ENCODE data around the gene DENND10. TPM values are rescaled to one million over a fixed set of nuclear protein-coding genes. Genes with fewer than 3 reads are reported as not detected.
"Not testable (repeated sequence)": the region's sequence is repeated elsewhere in the genome, so short reads cannot be mapped to it uniquely, and the experiment has no call there.

The DENND10 gene
- total RNA-seq, 1 experiment from 2014 or later, result 15.8 TPM

DNA sequence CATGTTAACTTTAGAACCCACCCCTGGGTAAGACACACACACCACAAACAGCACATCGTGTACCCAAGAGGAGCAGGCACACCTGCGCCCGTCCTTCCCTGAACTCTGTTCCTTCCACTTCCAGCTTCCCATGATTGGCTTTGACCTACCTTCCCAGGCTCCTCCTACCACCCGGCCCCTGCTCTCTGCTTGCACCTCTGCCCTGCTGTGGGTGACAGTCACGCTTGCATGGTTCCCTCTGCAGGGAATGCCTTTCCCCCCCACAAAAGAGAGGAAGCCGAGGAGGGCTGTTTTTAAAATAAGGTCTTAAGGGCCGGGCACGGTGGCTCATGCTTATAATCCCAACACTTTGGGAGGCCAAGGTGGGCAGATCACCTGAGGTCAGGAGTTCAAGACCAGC lies 45.2 kb downstream of the DENND10 start:
- Mint-ChIP-seq H3K4me3 (ENCODE audit: low read depth, unreplicated experiment) (no peak overlapping the region), H3K27ac (ENCODE audit: unreplicated experiment) (no peak overlapping the region), H3K27me3 (ENCODE audit: unreplicated experiment) (no peaks in the 10 kb centered on the region), H3K9me3 (ENCODE audit: low read depth, unreplicated experiment) (no peaks in the 10 kb centered on the region), H3K4me1 (ENCODE audit: low read depth, unreplicated experiment) (no peaks in the 10 kb centered on the region), H3K36me3 (ENCODE audit: insufficient read depth, unreplicated experiment) (peaks cover 4% of the 10 kb centered on the region)
- no TSS peak for BruUV-seq (replicated peaks)
- CTCF ChIA-PET, result no interaction called here
- intact Hi-C loops (cut with micrococcal nuclease; ENCODE audit: unreplicated experiment), result no loop called here
- no peak for DNase-seq
- TF ChIP-seq, protein P1, sequence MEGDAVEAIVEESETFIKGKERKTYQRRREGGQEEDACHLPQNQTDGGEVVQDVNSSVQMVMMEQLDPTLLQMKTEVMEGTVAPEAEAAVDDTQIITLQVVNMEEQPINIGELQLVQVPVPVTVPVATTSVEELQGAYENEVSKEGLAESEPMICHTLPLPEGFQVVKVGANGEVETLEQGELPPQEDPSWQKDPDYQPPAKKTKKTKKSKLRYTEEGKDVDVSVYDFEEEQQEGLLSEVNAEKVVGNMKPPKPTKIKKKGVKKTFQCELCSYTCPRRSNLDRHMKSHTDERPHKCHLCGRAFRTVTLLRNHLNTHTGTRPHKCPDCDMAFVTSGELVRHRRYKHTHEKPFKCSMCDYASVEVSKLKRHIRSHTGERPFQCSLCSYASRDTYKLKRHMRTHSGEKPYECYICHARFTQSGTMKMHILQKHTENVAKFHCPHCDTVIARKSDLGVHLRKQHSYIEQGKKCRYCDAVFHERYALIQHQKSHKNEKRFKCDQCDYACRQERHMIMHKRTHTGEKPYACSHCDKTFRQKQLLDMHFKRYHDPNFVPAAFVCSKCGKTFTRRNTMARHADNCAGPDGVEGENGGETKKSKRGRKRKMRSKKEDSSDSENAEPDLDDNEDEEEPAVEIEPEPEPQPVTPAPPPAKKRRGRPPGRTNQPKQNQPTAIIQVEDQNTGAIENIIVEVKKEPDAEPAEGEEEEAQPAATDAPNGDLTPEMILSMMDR (IDR thresholded peaks at IDR 0.05; ENCODE audit: unreplicated experiment), result no peak

DNA sequence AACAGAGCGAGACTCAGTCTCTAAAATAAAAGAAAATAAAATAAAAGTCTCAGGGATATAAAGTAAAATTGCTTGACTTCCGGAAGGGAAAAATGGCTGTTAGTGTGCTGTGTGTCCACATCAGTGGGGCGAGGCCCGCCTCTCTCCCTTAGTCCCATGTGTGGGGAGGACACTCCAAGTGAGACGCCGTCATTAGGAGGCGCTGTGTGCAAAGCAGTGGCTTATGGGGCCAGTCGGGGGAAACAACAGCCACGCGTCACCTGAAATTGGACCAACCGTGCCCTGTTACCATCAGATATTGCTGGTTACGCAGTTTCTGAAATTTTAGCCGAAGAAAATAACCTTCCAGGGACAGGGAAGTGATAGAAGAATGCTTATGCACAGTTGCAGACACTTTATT lies 45.8 kb downstream of the DENND10 start:
- no peaks in the 10 kb centered on the region for H3K4me1 Mint-ChIP-seq (ENCODE audit: low read depth, unreplicated experiment)
- intact Hi-C loops (cut with micrococcal nuclease; ENCODE audit: unreplicated experiment), result no loop called here
- CTCF ChIA-PET, result no interaction called here
- no TSS peak for BruUV-seq (replicated peaks)
- no peak for DNase-seq
- TF ChIP-seq, protein P1 (IDR thresholded peaks at IDR 0.05; ENCODE audit: unreplicated experiment), result no peak
- H3K4me3 Mint-ChIP-seq (ENCODE audit: low read depth, unreplicated experiment), result no peak overlapping the region
- H3K27ac Mint-ChIP-seq (ENCODE audit: unreplicated experiment), result no peak overlapping the region
- no peaks in the 10 kb centered on the region for H3K9me3 Mint-ChIP-seq (ENCODE audit: low read depth, unreplicated experiment)
- no peaks in the 10 kb centered on the region for H3K27me3 Mint-ChIP-seq (ENCODE audit: unreplicated experiment)
- peaks cover 4% of the 10 kb centered on the region for H3K36me3 Mint-ChIP-seq (ENCODE audit: insufficient read depth, unreplicated experiment)

DNA sequence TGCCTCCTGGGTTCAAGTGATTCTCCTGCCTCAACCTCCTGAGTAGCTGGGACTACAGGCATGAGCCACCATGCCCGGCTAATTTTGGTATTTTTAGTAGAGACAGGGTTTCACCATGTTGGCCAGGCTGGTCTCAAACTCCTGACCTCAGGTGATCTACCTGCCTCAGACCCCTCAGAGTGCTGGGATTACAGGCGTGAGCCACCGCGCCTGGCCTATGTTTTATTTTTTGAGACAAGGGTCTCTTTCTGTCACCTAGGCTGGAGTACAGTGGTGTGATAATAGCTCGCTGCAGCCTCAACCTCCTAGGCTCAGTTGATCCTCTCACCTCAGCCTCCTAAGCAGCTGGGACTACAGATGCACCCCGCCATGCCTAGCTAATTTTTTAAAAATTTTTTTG lies 47.7 kb downstream of the DENND10 start:
- DNase-seq; H3K4me3 Mint-ChIP-seq (ENCODE audit: low read depth, unreplicated experiment); CTCF ChIA-PET; BruUV-seq (replicated peaks); H3K27ac Mint-ChIP-seq (ENCODE audit: unreplicated experiment); H3K36me3 Mint-ChIP-seq (ENCODE audit: insufficient read depth, unreplicated experiment); intact Hi-C loops (cut with micrococcal nuclease; ENCODE audit: unreplicated experiment); H3K27me3 Mint-ChIP-seq (ENCODE audit: unreplicated experiment); H3K9me3 Mint-ChIP-seq (ENCODE audit: low read depth, unreplicated experiment); H3K4me1 Mint-ChIP-seq (ENCODE audit: low read depth, unreplicated experiment): not testable (repeated sequence)

DNA sequence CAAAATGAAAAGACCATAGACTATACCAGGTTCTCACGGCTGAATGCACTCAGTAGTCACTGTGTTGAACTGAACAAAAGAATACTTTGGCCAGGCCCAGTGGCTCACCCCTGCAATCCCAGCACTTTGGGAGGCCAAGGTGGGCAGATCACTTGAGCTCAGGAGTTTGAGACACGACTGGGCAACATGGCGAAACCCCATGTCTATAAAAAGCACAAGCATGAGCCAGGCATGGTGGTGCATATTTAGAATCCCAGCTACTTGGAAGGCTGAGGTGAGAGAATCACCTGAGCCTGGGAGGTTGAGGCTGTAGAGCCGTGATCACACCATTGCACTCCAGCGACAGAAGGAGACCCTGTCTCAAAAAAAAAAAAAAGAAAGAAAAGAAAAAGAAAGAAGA lies 49.1 kb downstream of the DENND10 start:
- Mint-ChIP-seq H3K4me1 (ENCODE audit: low read depth, unreplicated experiment) (no peaks in the 10 kb centered on the region), H3K9me3 (ENCODE audit: low read depth, unreplicated experiment) (no peaks in the 10 kb centered on the region), H3K36me3 (ENCODE audit: insufficient read depth, unreplicated experiment) (peaks cover 6% of the 10 kb centered on the region), H3K27me3 (ENCODE audit: unreplicated experiment) (no peaks in the 10 kb centered on the region), H3K27ac (ENCODE audit: unreplicated experiment) (no peak overlapping the region), H3K4me3 (ENCODE audit: low read depth, unreplicated experiment) (no peak overlapping the region)
- TF ChIP-seq, protein P1 (IDR thresholded peaks at IDR 0.05; ENCODE audit: unreplicated experiment), result no peak
- CTCF ChIA-PET, result no interaction called here
- BruUV-seq (replicated peaks), result no TSS peak
- DNase-seq, result no peak
- intact Hi-C loops (cut with micrococcal nuclease; ENCODE audit: unreplicated experiment), result no loop called here

DNA sequence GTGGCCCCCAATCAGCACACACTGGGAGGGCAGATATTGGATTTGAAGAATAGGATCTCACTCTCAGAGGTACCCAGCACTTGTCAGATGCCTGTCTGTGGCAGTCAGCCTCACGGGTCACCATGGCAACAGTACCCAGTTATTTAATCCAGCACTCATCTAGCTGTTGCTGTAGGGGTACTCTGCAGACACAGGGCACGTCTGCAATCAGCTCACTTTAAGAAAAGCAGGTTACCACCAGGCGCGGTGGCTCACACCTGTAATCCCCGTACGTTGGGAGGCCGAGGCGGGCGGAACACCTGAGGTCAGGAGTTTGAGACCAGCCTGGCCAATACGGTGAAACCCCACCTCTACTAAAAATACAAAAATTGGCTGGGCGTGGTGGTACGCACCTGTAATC lies 49.7 kb downstream of the DENND10 start:
- Mint-ChIP-seq H3K4me1 (ENCODE audit: low read depth, unreplicated experiment) (no peaks in the 10 kb centered on the region), H3K9me3 (ENCODE audit: low read depth, unreplicated experiment) (no peaks in the 10 kb centered on the region), H3K36me3 (ENCODE audit: insufficient read depth, unreplicated experiment) (peaks cover 6% of the 10 kb centered on the region), H3K4me3 (ENCODE audit: low read depth, unreplicated experiment) (no peak overlapping the region), H3K27me3 (ENCODE audit: unreplicated experiment) (no peaks in the 10 kb centered on the region), H3K27ac (ENCODE audit: unreplicated experiment) (no peak overlapping the region)
- CTCF ChIA-PET, result interaction anchor here (0.7 kb wide), 1 partner anchor 58 kb away, joined by 4 read pairs; no protein-coding TSS in a partner anchor
- no TSS peak for BruUV-seq (replicated peaks)
- intact Hi-C loops (cut with micrococcal nuclease; ENCODE audit: unreplicated experiment), result no loop called here
- DNase-seq, result no peak
- TF ChIP-seq, protein P1 (IDR thresholded peaks at IDR 0.05; ENCODE audit: unreplicated experiment), result no peak
